DOHH2 (cell line): ENCODE measurements around the gene GOLGA1.

Experiments used
- H3F3A ChIP-seq: fragments of 200-600 bp; sonication (generic), shearing (Covaris generic); 2 replicates; pipeline ENCODE4 v1.6.0; 2016; ENCODE audit warnings: antibody characterized with exemption, mild to moderate bottlenecking; ENCODE audit not compliant: control insufficient read depth, insufficient read depth
- H3K27ac ChIP-seq: fragments of 200-600 bp; sonication (generic); 2 replicates; pipeline ENCODE4 v1.5.1; 2014; ENCODE audit warnings: low read depth, mild to moderate bottlenecking, low read length, moderate library complexity
- H3K27me3 ChIP-seq: fragments of 200-600 bp; sonication (generic); 2 replicates; pipeline ENCODE4 v1.6.1; 2014; ENCODE audit warnings: mild to moderate bottlenecking, low read length, mixed read lengths; ENCODE audit not compliant: control insufficient read depth
- H3K36me3 ChIP-seq: fragments of 200-600 bp; sonication (generic); 2 replicates; pipeline ENCODE4 v1.6.1; 2014; ENCODE audit warnings: mild to moderate bottlenecking, low read length, moderate library complexity, mixed read lengths; ENCODE audit not compliant: control insufficient read depth
- H3K4me1 ChIP-seq: fragments of 200-600 bp; sonication (generic); 2 replicates; pipeline ENCODE4 v1.6.1; 2014; ENCODE audit warnings: mild to moderate bottlenecking, low read length, mixed read lengths; ENCODE audit not compliant: control insufficient read depth
- H3K4me2 ChIP-seq: fragments of 200-600 bp; sonication (generic); 2 replicates; pipeline ENCODE4 v1.6.0; 2014; ENCODE audit warnings: mild to moderate bottlenecking, low read length, moderate library complexity
- H3K4me3 ChIP-seq: fragments of 200-600 bp; sonication (generic); 2 replicates; pipeline ENCODE4 v1.5.1; 2014; ENCODE audit warnings: mild to moderate bottlenecking, low read length, mixed read lengths
- H3K79me2 ChIP-seq: fragments of 200-600 bp; sonication (generic); 2 replicates; pipeline ENCODE4 v1.6.1; 2014; ENCODE audit warnings: mild to moderate bottlenecking, low read length, mixed read lengths; ENCODE audit not compliant: control insufficient read depth
- H3K9me2 ChIP-seq: fragments of 200-600 bp; sonication (generic); replicated peaks from 2 replicates; pipeline ENCODE4 v1.6.1; 2014; ENCODE audit warnings: mild to moderate bottlenecking, low read length, mixed read lengths; ENCODE audit not compliant: control insufficient read depth
- H3K9me3 ChIP-seq: fragments of 200-600 bp; sonication (generic); 2 replicates; pipeline ENCODE4 v1.6.1; 2014; ENCODE audit warnings: antibody characterized with exemption, low read length, mixed read lengths; ENCODE audit not compliant: control insufficient read depth, insufficient read depth
- H4K20me1 ChIP-seq: fragments of 200-600 bp; sonication (generic); 2 replicates; pipeline ENCODE4 v1.6.0; 2014; ENCODE audit warnings: low read depth, mild to moderate bottlenecking, antibody characterized with exemption, low read length, moderate library complexity; ENCODE audit not compliant: control insufficient read depth, insufficient read depth
- CTCF ChIP-seq: fragments of 200-600 bp; sonication (generic); IDR thresholded peaks from one replicate; pipeline ENCODE4 v1.5.1; 2014; ENCODE audit warnings: antibody characterized with exemption, mild to moderate bottlenecking, low read depth, low read length; ENCODE audit not compliant: poor library complexity, severe bottlenecking
- EZH2phosphoT487 ChIP-seq: fragments of 200-600 bp; sonication (generic); IDR thresholded peaks from 2 replicates; pipeline ENCODE4 v1.6.1; 2017; ENCODE audit warnings: borderline replicate concordance, mild to moderate bottlenecking, antibody characterized with exemption, low read length, moderate library complexity, mixed read lengths

GOLGA1 gene

GRCh38 chr9:124934290-124934689 lies 6.6 kb downstream of the GOLGA1 start:
- peak overlapping the region; percentile 46 for H3K4me2 ChIP-seq
- H3K36me3 ChIP-seq: peaks cover 69% of the 10 kb centered on the region
- H3K9me3 ChIP-seq: no peaks in the 10 kb centered on the region
- no peak for TF ChIP-seq CTCF
- TF ChIP-seq EZH2phosphoT487: no peak
- peaks cover 34% of the 10 kb centered on the region for H3K4me1 ChIP-seq
- peak overlapping the region; percentile 36 for H3K27ac ChIP-seq
- H3K79me2 ChIP-seq: no peaks in the 10 kb centered on the region
- H3K4me3 ChIP-seq: peak overlapping the region; percentile 5; the same call in 1 of the 2 replicates
- no peaks in the 10 kb centered on the region for H3K9me2 ChIP-seq
- H3F3A ChIP-seq: peaks cover 7% of the 10 kb centered on the region; the same call in 1 of the 2 replicates
- H4K20me1 ChIP-seq: no peaks in the 10 kb centered on the region
- no peaks in the 10 kb centered on the region for H3K27me3 ChIP-seq

GRCh38 chr9:124932333-124932732 lies 8.6 kb downstream of the GOLGA1 start:
- H3K27me3 ChIP-seq: no peaks in the 10 kb centered on the region
- H3K27ac ChIP-seq: no peak overlapping the region
- no peaks in the 10 kb centered on the region for H3K9me2 ChIP-seq
- no peak overlapping the region for H3K4me3 ChIP-seq
- no peaks in the 10 kb centered on the region for H3K9me3 ChIP-seq
- H3K4me1 ChIP-seq: peaks cover 27% of the 10 kb centered on the region
- H3K4me2 ChIP-seq: no peak overlapping the region
- TF ChIP-seq CTCF: no peak
- TF ChIP-seq EZH2phosphoT487: no peak
- peaks cover 3% of the 10 kb centered on the region; the same call in 1 of the 2 replicates for H3F3A ChIP-seq
- H4K20me1 ChIP-seq: no peaks in the 10 kb centered on the region
- no peaks in the 10 kb centered on the region for H3K79me2 ChIP-seq
- peaks cover 75% of the 10 kb centered on the region for H3K36me3 ChIP-seq

GRCh38 chr9:124929464-124929863 lies 11.4 kb downstream of the GOLGA1 start:
- TF ChIP-seq EZH2phosphoT487: no peak
- no peak for TF ChIP-seq CTCF
- no peaks in the 10 kb centered on the region for H3K9me2 ChIP-seq

More at GRCh38 chr9:124929464-124929863, 11.4 kb downstream of the GOLGA1 start:
- no peak overlapping the region for H3K27ac ChIP-seq
- H3K27me3 ChIP-seq: no peaks in the 10 kb centered on the region
- peaks cover 9% of the 10 kb centered on the region for H3K4me1 ChIP-seq
- peaks cover 62% of the 10 kb centered on the region for H3K36me3 ChIP-seq
- no peaks in the 10 kb centered on the region for H4K20me1 ChIP-seq
- H3K9me3 ChIP-seq: no peaks in the 10 kb centered on the region
- no peaks in the 10 kb centered on the region for H3K79me2 ChIP-seq
- H3K4me2 ChIP-seq: no peak overlapping the region
- H3F3A ChIP-seq: peaks cover under 1% of the 10 kb centered on the region; the same call in 1 of the 2 replicates
- H3K4me3 ChIP-seq: no peak overlapping the region
